ENCODE results near the gene SEM1. TPM values are rescaled to one million over a fixed set of nuclear protein-coding genes. Genes with fewer than 3 reads are reported as not detected.

SEM1 gene
- total and polyA plus RNA-seq, 2 of the 4 experiments (the other 2 are of a cell fraction), result 17.2 to 38.0 TPM

DNA sequence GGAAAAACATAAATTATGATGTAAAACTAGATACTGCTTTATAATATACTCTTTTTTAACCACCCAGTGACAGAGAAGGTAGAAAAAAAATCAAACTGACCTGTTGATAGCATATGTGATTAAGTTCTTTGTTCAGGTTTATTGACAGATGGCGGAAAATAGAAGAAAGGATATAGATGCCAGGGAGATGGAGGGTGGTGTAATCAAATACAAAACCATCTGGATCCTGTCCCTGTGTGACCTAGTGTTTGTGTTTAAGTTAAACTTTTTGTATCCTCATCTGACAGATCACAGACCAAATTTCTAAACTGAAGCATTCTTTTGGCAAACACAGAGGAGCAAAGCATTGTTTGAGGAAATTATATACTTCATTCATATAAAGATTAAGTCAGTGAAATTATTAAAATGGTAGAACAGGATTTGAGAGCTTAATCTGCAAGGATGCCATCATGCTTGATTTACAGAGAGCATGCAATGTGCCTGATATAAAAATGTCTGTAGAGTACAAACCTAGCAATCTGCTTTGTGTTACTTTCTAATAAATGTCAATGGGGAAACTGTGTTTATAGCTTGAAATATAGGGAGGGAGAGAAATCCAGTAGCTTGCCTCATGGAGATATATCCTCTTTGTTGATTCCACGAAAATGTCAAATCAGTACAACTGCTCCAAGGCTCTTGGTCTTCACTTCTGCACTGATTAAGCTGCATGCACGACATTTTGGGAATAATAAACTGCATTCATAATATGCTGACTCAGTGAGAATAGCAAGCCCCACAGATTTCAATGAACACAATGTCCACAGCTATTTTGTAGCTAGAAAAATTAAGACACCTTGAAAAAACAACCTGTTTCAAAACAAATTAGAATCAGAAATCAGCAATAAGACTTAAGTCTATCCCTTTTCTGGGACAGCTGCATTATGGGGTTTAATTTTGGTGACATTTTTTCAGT is 39.0 kb downstream of the SEM1 start:
- POLR2A ChIA-PET (ENCODE audit: unreplicated experiment), result no interaction called here
- no peak for DNase-seq
- BruUV-seq (replicated peaks), result no TSS peak
- H3K23ac ChIP-seq (ENCODE audit: low read depth, low read length), result no peak overlapping the region
- no peak; the same call in 1 of the 2 replicates for ATAC-seq (ENCODE audit: low read depth)
- CTCF ChIA-PET, result no interaction called here
- intact Hi-C loops (cut with micrococcal nuclease) (no loop called here), dilution Hi-C loops (cut with HindIII; ENCODE audit: low sequenced_read_pairs, unreplicated experiment) (no loop called here), in situ Hi-C loops (cut with MboI; ENCODE audit: low sequenced_read_pairs) (no loop called here)
- H3K36me3 ChIP-seq (ENCODE audit: control insufficient read depth, insufficient read depth, low read length), result 0 out of 2 replicates have a peak, but pooled peaks cover 1% of the 10 kb centered on the region
- H2BK5ac ChIP-seq (ENCODE audit: low read depth, low read length, poor library complexity, severe bottlenecking), result no peak overlapping the region
- H3K27me3 ChIP-seq (ENCODE audit: control insufficient read depth, insufficient read depth, low read length), result no peaks in the 10 kb centered on the region
- H3K4me3 ChIP-seq (ENCODE audit: insufficient read depth, low read depth, low read length), result no peak overlapping the region
- no peaks in the 10 kb centered on the region for H3K9me3 ChIP-seq (ENCODE audit: control insufficient read depth, insufficient read depth, low read length)
- H2AFZ ChIP-seq (replicated peaks; ENCODE audit: low read length, poor library complexity), result no peak overlapping the region
- TF ChIP-seq MXI1 (IDR thresholded peaks at IDR 0.05; ENCODE audit: borderline replicate concordance, low read depth, low read length), result no peak
- TF ChIP-seq MAFK (IDR thresholded peaks at IDR 0.05; ENCODE audit: low read depth, low read length), result peak; percentile 93
- TF ChIP-seq, protein P1, sequence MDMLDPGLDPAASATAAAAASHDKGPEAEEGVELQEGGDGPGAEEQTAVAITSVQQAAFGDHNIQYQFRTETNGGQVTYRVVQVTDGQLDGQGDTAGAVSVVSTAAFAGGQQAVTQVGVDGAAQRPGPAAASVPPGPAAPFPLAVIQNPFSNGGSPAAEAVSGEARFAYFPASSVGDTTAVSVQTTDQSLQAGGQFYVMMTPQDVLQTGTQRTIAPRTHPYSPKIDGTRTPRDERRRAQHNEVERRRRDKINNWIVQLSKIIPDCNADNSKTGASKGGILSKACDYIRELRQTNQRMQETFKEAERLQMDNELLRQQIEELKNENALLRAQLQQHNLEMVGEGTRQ (IDR thresholded peaks at IDR 0.05; ENCODE audit: low read depth, low read length), result no peak
- H4K8ac ChIP-seq (ENCODE audit: low read depth in 2 of 2, low read length in 2 of 2), result no peak overlapping the region
- no peaks in the 10 kb centered on the region; a peak in 1 of 4 replicates for H3K79me1 ChIP-seq (ENCODE audit: low read depth in 1 of 2, low read length in 2 of 2)
- no peak overlapping the region for H3K56ac ChIP-seq (ENCODE audit: extremely low read depth, insufficient read depth, low read length)
- no peak overlapping the region for H2AK9ac ChIP-seq (replicated peaks; ENCODE audit: low read depth, low read length, poor library complexity)
- no peak overlapping the region for H3K18ac ChIP-seq (ENCODE audit: low read depth, low read length)
- no peak overlapping the region for H2AK5ac ChIP-seq (ENCODE audit: low read depth, low read length)
- H3K9me1 ChIP-seq (ENCODE audit: insufficient read depth, low read length), result peaks cover 3% of the 10 kb centered on the region; the same call in 1 of the 2 replicates
- no peak overlapping the region for H4K91ac ChIP-seq (ENCODE audit: insufficient read depth, low read depth, low read length)
- H2BK20ac ChIP-seq (ENCODE audit: low read depth, low read length), result no peak overlapping the region
- H4K5ac ChIP-seq (ENCODE audit: low read depth, low read length), result no peak overlapping the region
- no peak overlapping the region for H3K4ac ChIP-seq (ENCODE audit: low read depth, low read length)
- no peak overlapping the region for H3K4me2 ChIP-seq (ENCODE audit: low read depth, low read length)
- no peak overlapping the region for H2BK120ac ChIP-seq (ENCODE audit: low read depth, low read length)
- H3K9ac ChIP-seq (ENCODE audit: low read depth, low read length), result no peak overlapping the region
- no peaks in the 10 kb centered on the region for H3K4me1 ChIP-seq (ENCODE audit: control insufficient read depth, insufficient read depth, low read length)
- WGBS, 2 experiments (ENCODE audit: extremely low coverage in 2 of 2, insufficient read length in 1 of 2), result no CpG with 5 or more reads among the region's 3 CpGs
- no peak overlapping the region for H2BK15ac ChIP-seq (ENCODE audit: low read depth, low read length)
- H4K20me1 ChIP-seq (ENCODE audit: insufficient read depth, low read length), result no peaks in the 10 kb centered on the region
- H3K27ac ChIP-seq (ENCODE audit: insufficient read depth, low read length), result no peak overlapping the region
- H3K14ac ChIP-seq (replicated peaks; ENCODE audit: low read depth, low read length), result no peak overlapping the region
